Parathyroid adenoma (tissue), 2 donors: ENCODE data around the gene GFOD2.

Source experiments
- H2AFZ ChIP-seq: fragments of 300-600 bp; sonication (generic); one replicate; pipeline ENCODE4 v1.7.0; 2017; ENCODE audit warnings: antibody characterized with exemption, mild to moderate bottlenecking
- H3K27ac ChIP-seq: fragments of 300-600 bp; sonication (generic); one replicate; pipeline ENCODE4 v1.7.0; 2017
- H3K27me3 ChIP-seq: fragments of 300-600 bp; sonication (generic); one replicate; pipeline ENCODE4 v1.7.0; 2017; ENCODE audit warnings: low read length; ENCODE audit not compliant: control insufficient read depth, insufficient read depth
- H3K36me3 ChIP-seq: fragments of 300-600 bp; sonication (generic); one replicate; pipeline ENCODE4 v1.7.0; 2017; ENCODE audit warnings: low read length; ENCODE audit not compliant: control insufficient read depth, insufficient read depth
- H3K4me1 ChIP-seq: fragments of 300-600 bp; sonication (generic); one replicate; pipeline ENCODE4 v1.7.0; 2017; ENCODE audit warnings: control low read depth
- H3K4me2 ChIP-seq: fragments of 300-600 bp; sonication (generic); one replicate; pipeline ENCODE4 v1.7.0; 2017; ENCODE audit warnings: low read length
- H3K4me3 ChIP-seq: fragments of 300-600 bp; sonication (generic); one replicate; pipeline ENCODE4 v1.7.0; 2017; ENCODE audit warnings: low read depth, low read length
- H3K79me2 ChIP-seq: fragments of 300-600 bp; sonication (generic); one replicate; pipeline ENCODE4 v1.7.0; 2017; ENCODE audit warnings: control low read depth
- H3K9ac ChIP-seq: fragments of 300-600 bp; sonication (generic); one replicate; pipeline ENCODE4 v1.7.0; 2017; ENCODE audit warnings: mild to moderate bottlenecking
- H3K9me3 ChIP-seq: fragments of 300-600 bp; sonication (generic); one replicate; pipeline ENCODE4 v1.7.0; 2017; ENCODE audit warnings: low read length; ENCODE audit not compliant: control insufficient read depth
- TF ChIP-seq, protein P1 (sequence below): fragments of 300-600 bp; sonication (generic); IDR thresholded peaks from one replicate; pipeline ENCODE4 v1.7.0; 2017; ENCODE audit warnings: antibody characterized with exemption, mild to moderate bottlenecking
- donor health status: primary hyperparathyroidism.

The GFOD2 gene

GRCh38 chr16:67748834-67749233, 29.7 kb upstream of the GFOD2 start:
- no peaks in the 10 kb centered on the region for H3K36me3 ChIP-seq
- TF ChIP-seq, protein P1, sequence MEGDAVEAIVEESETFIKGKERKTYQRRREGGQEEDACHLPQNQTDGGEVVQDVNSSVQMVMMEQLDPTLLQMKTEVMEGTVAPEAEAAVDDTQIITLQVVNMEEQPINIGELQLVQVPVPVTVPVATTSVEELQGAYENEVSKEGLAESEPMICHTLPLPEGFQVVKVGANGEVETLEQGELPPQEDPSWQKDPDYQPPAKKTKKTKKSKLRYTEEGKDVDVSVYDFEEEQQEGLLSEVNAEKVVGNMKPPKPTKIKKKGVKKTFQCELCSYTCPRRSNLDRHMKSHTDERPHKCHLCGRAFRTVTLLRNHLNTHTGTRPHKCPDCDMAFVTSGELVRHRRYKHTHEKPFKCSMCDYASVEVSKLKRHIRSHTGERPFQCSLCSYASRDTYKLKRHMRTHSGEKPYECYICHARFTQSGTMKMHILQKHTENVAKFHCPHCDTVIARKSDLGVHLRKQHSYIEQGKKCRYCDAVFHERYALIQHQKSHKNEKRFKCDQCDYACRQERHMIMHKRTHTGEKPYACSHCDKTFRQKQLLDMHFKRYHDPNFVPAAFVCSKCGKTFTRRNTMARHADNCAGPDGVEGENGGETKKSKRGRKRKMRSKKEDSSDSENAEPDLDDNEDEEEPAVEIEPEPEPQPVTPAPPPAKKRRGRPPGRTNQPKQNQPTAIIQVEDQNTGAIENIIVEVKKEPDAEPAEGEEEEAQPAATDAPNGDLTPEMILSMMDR, result no peak
- no peak overlapping the region for H3K27ac ChIP-seq
- no peak overlapping the region for H3K4me2 ChIP-seq
- H2AFZ ChIP-seq, result no peak overlapping the region
- H3K9ac ChIP-seq, result no peak overlapping the region
- no peaks in the 10 kb centered on the region for H3K27me3 ChIP-seq
- no peaks in the 10 kb centered on the region for H3K9me3 ChIP-seq
- H3K4me3 ChIP-seq, result no peak overlapping the region
- H3K4me1 ChIP-seq, result no peaks in the 10 kb centered on the region
- H3K79me2 ChIP-seq, result peaks cover 2% of the 10 kb centered on the region

DNA sequence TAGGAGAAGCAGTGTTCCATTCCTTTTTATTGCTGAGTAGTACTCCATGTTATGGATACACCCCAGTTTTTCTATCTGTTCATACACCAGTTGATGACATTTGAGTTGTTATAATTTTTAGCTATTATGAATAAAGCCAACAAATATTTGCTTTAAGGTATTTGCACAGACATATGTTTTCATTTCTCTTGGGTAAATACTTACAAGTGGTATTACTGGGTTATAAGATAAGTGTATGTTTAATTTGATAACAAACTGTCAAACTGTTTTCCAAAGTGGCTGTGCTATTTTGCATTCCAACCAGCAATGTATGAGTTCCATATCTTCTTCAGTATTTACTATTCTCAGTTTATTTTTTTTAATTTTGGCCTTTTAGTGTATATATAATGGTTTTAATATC, 27.7 kb upstream of the GFOD2 start:
- no peaks in the 10 kb centered on the region for H3K4me1 ChIP-seq
- no peak overlapping the region for H3K4me2 ChIP-seq
- H3K4me3 ChIP-seq, result no peak overlapping the region
- H3K79me2 ChIP-seq, result peaks cover 2% of the 10 kb centered on the region
- no peak overlapping the region for H3K27ac ChIP-seq
- H2AFZ ChIP-seq, result no peak overlapping the region
- no peaks in the 10 kb centered on the region for H3K27me3 ChIP-seq
- no peaks in the 10 kb centered on the region for H3K36me3 ChIP-seq
- H3K9me3 ChIP-seq, result no peaks in the 10 kb centered on the region
- TF ChIP-seq, protein P1, result no peak
- H3K9ac ChIP-seq, result no peak overlapping the region

- Histone ChIP-seq H3K27ac (no peak overlapping the region), H3K9me3 (no peaks in the 10 kb centered on the region), H3K4me1 (no peaks in the 10 kb centered on the region), H3K4me2 (no peak overlapping the region), H3K9ac (no peak overlapping the region), H3K36me3 (no peaks in the 10 kb centered on the region), H3K27me3 (no peaks in the 10 kb centered on the region), H3K79me2 (peaks cover 2% of the 10 kb centered on the region), H2AFZ (no peak overlapping the region), H3K4me3 (no peak overlapping the region)
- TF ChIP-seq, protein P1, result no peak
These were observed 22.0 kb upstream of the GFOD2 start for GRCh38 chr16:67741118-67741517.

DNA sequence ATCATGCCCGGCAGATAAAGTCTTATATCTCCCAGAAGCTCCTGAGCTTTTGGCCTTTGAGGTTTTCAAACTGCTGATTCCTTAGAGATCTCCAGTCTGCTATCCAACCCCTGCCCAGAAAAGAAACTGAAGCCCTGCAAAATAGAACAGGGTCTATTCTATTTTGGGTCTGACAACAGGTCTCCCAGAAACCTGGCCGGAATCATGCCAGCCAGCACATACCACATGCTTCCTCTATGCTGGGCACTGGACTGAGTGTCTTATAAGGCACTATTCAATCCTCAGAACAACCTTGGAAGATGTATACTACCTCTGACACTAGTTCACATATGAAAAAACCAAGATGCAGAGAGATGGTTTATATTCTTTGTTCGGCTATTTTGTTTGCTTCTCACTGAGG, 21.3 kb upstream of the GFOD2 start:
- H3K79me2 ChIP-seq, result peaks cover 2% of the 10 kb centered on the region
- no peaks in the 10 kb centered on the region for H3K27me3 ChIP-seq
- H3K36me3 ChIP-seq, result no peaks in the 10 kb centered on the region
- no peak overlapping the region for H2AFZ ChIP-seq
- H3K4me1 ChIP-seq, result no peaks in the 10 kb centered on the region
- no peak overlapping the region for H3K9ac ChIP-seq
- no peaks in the 10 kb centered on the region for H3K9me3 ChIP-seq
- H3K27ac ChIP-seq, result no peak overlapping the region
- H3K4me3 ChIP-seq, result no peak overlapping the region
- TF ChIP-seq, protein P1, result no peak
- no peak overlapping the region for H3K4me2 ChIP-seq

DNA sequence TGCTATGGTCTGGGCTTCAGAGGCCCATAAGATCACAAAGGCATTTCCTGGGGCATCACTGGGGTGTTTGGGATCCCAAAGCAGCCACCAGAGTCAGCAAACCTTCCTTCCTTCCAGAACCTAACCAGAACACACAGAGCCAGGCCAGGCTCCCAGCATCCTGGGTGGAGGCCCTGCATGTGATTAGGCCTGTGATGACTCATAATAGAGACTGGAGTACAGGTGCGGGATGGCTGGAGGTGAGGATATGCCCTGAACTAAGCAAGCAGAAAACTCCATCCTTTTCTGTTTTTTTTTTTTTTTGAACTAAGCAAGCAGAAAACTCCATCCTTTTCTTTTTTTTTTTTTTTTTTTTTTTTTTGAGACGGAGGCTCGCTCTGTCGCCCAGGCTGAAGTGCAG, 17.7 kb upstream of the GFOD2 start:
- no peaks in the 10 kb centered on the region for H3K9me3 ChIP-seq
- H3K79me2 ChIP-seq, result no peaks in the 10 kb centered on the region
- no peak overlapping the region for H3K27ac ChIP-seq
- TF ChIP-seq, protein P1, result no peak
- no peaks in the 10 kb centered on the region for H3K4me1 ChIP-seq
- H2AFZ ChIP-seq, result no peak overlapping the region
- no peaks in the 10 kb centered on the region for H3K36me3 ChIP-seq
- H3K9ac ChIP-seq, result no peak overlapping the region
- H3K4me3 ChIP-seq, result no peak overlapping the region
- no peak overlapping the region for H3K4me2 ChIP-seq
- no peaks in the 10 kb centered on the region for H3K27me3 ChIP-seq
